AG09309 (cell line): Measurements from ENCODE around the gene NOTCH3.

Experiments used
- DNase-seq: peaks from one replicate; pipeline ENCODE4 v3.0.0-alpha.2; 2010; ENCODE audit warnings: low read depth
- H3K4me3 ChIP-seq: 2 replicates; pipeline ENCODE4 v1.5.1; 2011; ENCODE audit warnings: mild to moderate bottlenecking, low read depth, low read length, moderate library complexity; ENCODE audit not compliant: control insufficient read depth
- TF ChIP-seq, protein P1 (sequence below): IDR thresholded peaks from 2 replicates; pipeline ENCODE4 v1.5.1; 2011; ENCODE audit warnings: mild to moderate bottlenecking, low read depth, low read length, inconsistent platforms; ENCODE audit not compliant: insufficient read depth, control insufficient read depth; ENCODE audit errors: missing control alignments

The NOTCH3 gene

DNA sequence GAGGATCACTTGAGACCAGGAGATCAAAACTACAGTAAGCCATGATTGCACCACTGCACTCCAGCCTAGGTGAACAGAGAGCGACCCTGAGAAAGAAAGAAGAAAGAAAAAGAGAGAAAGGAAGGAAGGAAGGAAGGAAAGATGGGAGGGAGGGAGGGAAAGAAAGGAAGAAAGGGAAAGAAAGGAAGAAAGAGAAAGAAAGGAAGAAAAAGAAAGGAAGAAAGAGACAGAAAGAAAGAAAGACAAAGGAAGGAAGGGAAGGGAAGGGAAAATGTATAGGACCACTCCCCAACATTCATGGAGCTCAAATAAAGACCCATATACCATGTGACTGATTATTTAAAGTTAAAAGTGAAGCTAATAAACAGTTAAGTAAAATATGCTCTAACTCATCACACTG, 53.7 kb downstream of the NOTCH3 start:
- TF ChIP-seq, protein P1, sequence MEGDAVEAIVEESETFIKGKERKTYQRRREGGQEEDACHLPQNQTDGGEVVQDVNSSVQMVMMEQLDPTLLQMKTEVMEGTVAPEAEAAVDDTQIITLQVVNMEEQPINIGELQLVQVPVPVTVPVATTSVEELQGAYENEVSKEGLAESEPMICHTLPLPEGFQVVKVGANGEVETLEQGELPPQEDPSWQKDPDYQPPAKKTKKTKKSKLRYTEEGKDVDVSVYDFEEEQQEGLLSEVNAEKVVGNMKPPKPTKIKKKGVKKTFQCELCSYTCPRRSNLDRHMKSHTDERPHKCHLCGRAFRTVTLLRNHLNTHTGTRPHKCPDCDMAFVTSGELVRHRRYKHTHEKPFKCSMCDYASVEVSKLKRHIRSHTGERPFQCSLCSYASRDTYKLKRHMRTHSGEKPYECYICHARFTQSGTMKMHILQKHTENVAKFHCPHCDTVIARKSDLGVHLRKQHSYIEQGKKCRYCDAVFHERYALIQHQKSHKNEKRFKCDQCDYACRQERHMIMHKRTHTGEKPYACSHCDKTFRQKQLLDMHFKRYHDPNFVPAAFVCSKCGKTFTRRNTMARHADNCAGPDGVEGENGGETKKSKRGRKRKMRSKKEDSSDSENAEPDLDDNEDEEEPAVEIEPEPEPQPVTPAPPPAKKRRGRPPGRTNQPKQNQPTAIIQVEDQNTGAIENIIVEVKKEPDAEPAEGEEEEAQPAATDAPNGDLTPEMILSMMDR: no peak

GRCh38 chr19:15144046-15144646, 56.6 kb downstream of the NOTCH3 start:
- DNase-seq: no peak

More for the DNA sequence above, 53.7 kb downstream of the NOTCH3 start:
- DNase-seq: no peak
- H3K4me3 ChIP-seq: no peak overlapping the region

DNA sequence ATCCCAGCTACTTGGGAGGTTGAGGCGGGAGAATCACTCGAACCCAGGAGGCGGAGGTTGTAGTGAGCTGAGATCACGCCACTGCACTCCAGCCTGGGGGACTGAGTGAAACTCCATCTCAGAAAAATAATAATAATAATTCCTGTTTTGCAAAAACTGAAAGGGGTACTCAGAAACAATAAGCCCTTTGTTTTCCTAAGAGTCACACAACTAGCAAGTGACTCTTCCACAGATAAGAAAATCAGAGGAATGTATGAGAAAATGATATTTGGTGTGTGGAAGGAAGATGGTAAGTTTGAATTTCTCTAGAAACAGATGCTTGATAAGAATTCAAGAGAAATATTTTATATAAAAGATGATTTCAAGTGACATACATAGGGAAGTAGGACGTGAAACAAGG, 58.5 kb downstream of the NOTCH3 start:
- TF ChIP-seq, protein P1: no peak
- no peak overlapping the region for H3K4me3 ChIP-seq
- no peak for DNase-seq

More at GRCh38 chr19:15144046-15144646, 56.6 kb downstream of the NOTCH3 start:
- no peak overlapping the region for H3K4me3 ChIP-seq
- TF ChIP-seq, protein P1: no peak

DNA sequence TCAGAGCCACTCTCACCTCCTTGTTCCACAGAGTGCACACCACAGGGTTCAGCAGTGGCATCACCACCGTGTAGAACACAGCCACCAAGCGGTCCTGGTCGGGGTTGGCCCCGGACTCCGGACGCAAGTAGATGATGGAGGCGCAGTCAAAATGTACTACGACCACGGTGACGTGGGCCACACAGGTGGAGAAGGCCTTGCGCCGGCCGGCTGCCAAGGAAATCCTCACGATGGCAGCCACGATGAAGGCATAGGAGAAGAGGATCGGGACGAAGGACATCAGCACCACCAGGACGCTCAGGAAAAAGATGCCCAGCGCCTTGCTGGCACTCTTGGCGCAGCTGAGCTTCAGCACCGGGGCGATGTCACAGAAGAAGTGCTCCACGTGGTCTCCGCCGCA, 59.7 kb downstream of the NOTCH3 start:
- DNase-seq: no peak
- TF ChIP-seq, protein P1: no peak
- no peak overlapping the region for H3K4me3 ChIP-seq

GRCh38 chr19:15138427-15138826, 62.4 kb downstream of the NOTCH3 start:
- no peak for DNase-seq
- no peak overlapping the region for H3K4me3 ChIP-seq
- TF ChIP-seq, protein P1: no peak

DNA sequence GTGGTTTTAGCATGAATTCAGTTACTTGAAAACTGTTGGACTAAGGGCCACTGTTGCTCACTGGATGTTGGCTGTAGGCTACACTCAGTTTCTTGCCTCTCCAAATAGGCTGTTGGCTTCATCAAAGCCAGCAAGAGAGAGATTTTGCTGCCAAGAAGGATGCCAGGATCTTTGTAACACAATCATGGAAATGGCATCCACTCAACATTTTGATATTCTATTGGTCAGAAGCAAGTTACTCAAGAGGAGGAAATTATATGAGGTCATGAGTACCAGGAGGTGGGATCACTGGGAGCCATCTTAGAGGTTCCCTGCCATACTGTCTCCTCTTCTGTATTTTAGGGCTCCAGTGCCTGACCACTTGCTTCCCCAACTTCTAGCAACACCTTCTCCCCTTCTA, 63.0 kb downstream of the NOTCH3 start:
- TF ChIP-seq, protein P1: no peak
- no peak for DNase-seq
- H3K4me3 ChIP-seq: no peak overlapping the region
